ENCODE results near the gene NOX3. TPM values are rescaled to one million over a fixed set of nuclear protein-coding genes. Genes with fewer than 3 reads are reported as not detected.

The NOX3 gene
- total and polyA plus RNA-seq, 2 of the 8 experiments (the other 6 are each of a cell fraction or from before 2014, with no cell fraction given) = not detected

- no peak for TF ChIP-seq CHD7 (IDR thresholded peaks at IDR 0.05; ENCODE audit: insufficient replicate concordance, low read length)
- no peak for TF ChIP-seq SIN3A (conservative IDR thresholded peaks at IDR 0.05 in 1 of 2, IDR thresholded peaks at IDR 0.05 in 1 of 2; ENCODE audit: low read depth in 1 of 2, low read length in 2 of 2)
- TF ChIP-seq NANOG (IDR thresholded peaks at IDR 0.05; ENCODE audit: insufficient read depth, low read depth, low read length, poor library complexity, severe bottlenecking) = no peak
- TF ChIP-seq CTCF (IDR thresholded peaks at IDR 0.05; ENCODE audit: control extremely low read depth in 1 of 3, insufficient read depth in 1 of 3, low read depth in 1 of 3, low read length in 3 of 3) = no peak
- no peak for TF ChIP-seq RAD21 (IDR thresholded peaks at IDR 0.05 in 1 of 2, conservative IDR thresholded peaks at IDR 0.05 in 1 of 2; ENCODE audit: low read depth in 2 of 2, low read length in 2 of 2)
- TF ChIP-seq SP4 (IDR thresholded peaks at IDR 0.05; ENCODE audit: low read length) = no peak
- TF ChIP-seq TBP (IDR thresholded peaks at IDR 0.05; ENCODE audit: low read depth, low read length) = no peak
- no peak for TF ChIP-seq MAX (IDR thresholded peaks at IDR 0.05)
Observed at GRCh38 chr6:155420492-155420891, 35.1 kb downstream of the NOX3 start (continued).
